ENCODE results near the gene MTMR3.
"Not testable (repeated sequence)": the region's sequence is repeated elsewhere in the genome, so short reads cannot be mapped to it uniquely, and the experiment has no call there.

MTMR3 gene

GRCh38 chr22:30054067-30054763 lies 171.2 kb downstream of the MTMR3 start:
- no peak for DNase-seq (ENCODE audit: low spot score)

GRCh38 chr22:30054764-30055069 lies 171.7 kb downstream of the MTMR3 start:
- DNase-seq (ENCODE audit: low spot score): no peak

GRCh38 chr22:30056015-30056414 lies 173.0 kb downstream of the MTMR3 start:
- DNase-seq (ENCODE audit: low spot score): no peak

- no peak for DNase-seq (ENCODE audit: low spot score)
Measured at GRCh38 chr22:30057375-30057774, 174.4 kb downstream of the MTMR3 start.

- not testable (repeated sequence) for DNase-seq (ENCODE audit: low spot score)
Measured at GRCh38 chr22:30059346-30060020, 176.5 kb downstream of the MTMR3 start.

- DNase-seq (ENCODE audit: low spot score): not testable (repeated sequence)
Measured at GRCh38 chr22:30061094-30061493, 178.1 kb downstream of the MTMR3 start.

- DNase-seq (ENCODE audit: low spot score): no peak
Measured at GRCh38 chr22:30062259-30062658, 179.3 kb downstream of the MTMR3 start.

- DNase-seq (ENCODE audit: low spot score): no peak
Measured at GRCh38 chr22:30062950-30063349, 180.0 kb downstream of the MTMR3 start.

GRCh38 chr22:30064172-30064571 lies 181.2 kb downstream of the MTMR3 start:
- DNase-seq (ENCODE audit: low spot score): no peak

- DNase-seq (ENCODE audit: low spot score): no peak
Measured at GRCh38 chr22:30073743-30074142, 190.8 kb downstream of the MTMR3 start.

GRCh38 chr22:30074147-30074546 lies 191.2 kb downstream of the MTMR3 start:
- DNase-seq (ENCODE audit: low spot score): no peak

- no peak for DNase-seq (ENCODE audit: low spot score)
Measured at GRCh38 chr22:30074994-30075393, 192.0 kb downstream of the MTMR3 start.

GRCh38 chr22:30077279-30077880 lies 194.4 kb downstream of the MTMR3 start:
- no peak for DNase-seq (ENCODE audit: low spot score)

- DNase-seq (ENCODE audit: low spot score): no peak
Measured at GRCh38 chr22:30078320-30079311, 195.6 kb downstream of the MTMR3 start.

- no peak for DNase-seq (ENCODE audit: low spot score)
Measured at GRCh38 chr22:30079952-30080533, 197.1 kb downstream of the MTMR3 start, which contains the start of gene HORMAD2. TSS of gene HORMAD2 (plus strand) at chr22:30080464. CDS start at chr22:30093953, 13,489 bp downstream.

Data from SW480 (cell line).